ENCODE measurements around the gene GLIS1. TPM values are rescaled to one million over a fixed set of nuclear protein-coding genes. Genes with fewer than 3 reads are reported as not detected.
A peak's percentile ranks its signal among the peaks of the same experiment; 100 is the strongest.

Gene GLIS1
- total RNA-seq, 1 donor from 2014 or later = 1.6 TPM

- Mint-ChIP-seq H3K9me3 (peaks cover 6% of the 10 kb centered on the region), H3K36me3 (no peaks in the 10 kb centered on the region), H3K27ac (peak overlapping the region; percentile 52), H3K4me3 (no peak overlapping the region), H3K27me3 (ENCODE audit: low read depth) (no peaks in the 10 kb centered on the region), H3K4me1 (peaks cover 13% of the 10 kb centered on the region)
- TF ChIP-seq CTCF (IDR thresholded peaks at IDR 0.05; ENCODE audit: unreplicated experiment) = no peak
- no peak for DNase-seq (ENCODE audit: low spot score in 2 of 2, unreplicated experiment in 2 of 2)
Observed at GRCh38 chr1:53697721-53698383, 41.1 kb downstream of the GLIS1 start.

GRCh38 chr1:53696990-53697389 is 42.0 kb downstream of the GLIS1 start:
- peaks cover 6% of the 10 kb centered on the region for H3K9me3 Mint-ChIP-seq
- no peak overlapping the region for H3K27ac Mint-ChIP-seq
- no peak for TF ChIP-seq CTCF (IDR thresholded peaks at IDR 0.05; ENCODE audit: unreplicated experiment)
- no peaks in the 10 kb centered on the region for H3K36me3 Mint-ChIP-seq
- H3K27me3 Mint-ChIP-seq (ENCODE audit: low read depth) = peaks cover 2% of the 10 kb centered on the region
- H3K4me1 Mint-ChIP-seq = peaks cover 9% of the 10 kb centered on the region
- H3K4me3 Mint-ChIP-seq = no peak overlapping the region
- DNase-seq (ENCODE audit: low spot score in 2 of 2, unreplicated experiment in 2 of 2) = no peak

DNA sequence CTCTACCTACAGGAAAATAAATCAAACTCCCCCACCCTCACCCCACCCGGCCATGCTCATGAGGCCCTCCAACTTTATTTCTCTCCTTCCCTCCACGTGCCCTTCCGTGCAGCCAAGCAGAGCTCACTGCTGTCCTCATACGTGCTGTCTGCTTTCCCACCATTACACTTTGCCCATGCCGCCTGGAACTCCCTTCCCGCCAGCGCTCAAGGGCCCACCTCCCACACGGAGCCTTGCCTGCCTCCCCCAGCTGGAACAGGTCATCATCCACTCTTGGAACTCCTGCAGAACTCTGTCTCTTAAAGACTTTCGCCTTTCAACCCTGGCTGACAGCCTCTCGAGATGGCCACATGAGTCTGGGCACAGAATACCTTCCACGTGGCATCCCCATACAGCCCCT is 42.4 kb downstream of the GLIS1 start:
- Mint-ChIP-seq H3K4me3 (no peak overlapping the region), H3K27ac (no peak overlapping the region), H3K27me3 (ENCODE audit: low read depth) (peaks cover 7% of the 10 kb centered on the region), H3K9me3 (peaks cover 6% of the 10 kb centered on the region), H3K36me3 (no peaks in the 10 kb centered on the region), H3K4me1 (peaks cover 9% of the 10 kb centered on the region)
- TF ChIP-seq CTCF (IDR thresholded peaks at IDR 0.05; ENCODE audit: unreplicated experiment) = no peak
- DNase-seq (ENCODE audit: low spot score in 2 of 2, unreplicated experiment in 2 of 2) = no peak

DNA sequence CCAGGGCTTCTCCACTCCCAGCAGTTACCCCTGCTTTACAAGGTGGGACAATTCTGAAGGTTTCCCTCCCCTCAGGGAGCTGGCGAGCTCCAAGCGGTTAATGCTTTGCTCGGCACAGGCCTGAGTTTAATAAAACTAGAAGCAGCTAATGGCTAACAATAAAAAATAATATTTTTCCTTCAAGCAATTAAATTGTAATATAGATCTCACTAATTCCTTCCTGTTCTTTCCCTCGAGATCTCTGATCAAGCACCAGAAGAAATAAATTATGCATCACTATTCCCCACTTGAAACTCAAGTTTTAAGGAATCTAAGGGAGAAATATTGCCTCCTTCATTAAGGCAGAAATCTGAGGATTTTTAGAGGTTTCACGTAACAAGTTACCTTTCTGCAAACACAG is 42.9 kb downstream of the GLIS1 start:
- no peak for TF ChIP-seq CTCF (IDR thresholded peaks at IDR 0.05; ENCODE audit: unreplicated experiment)
- Mint-ChIP-seq H3K9me3 (peaks cover 6% of the 10 kb centered on the region), H3K4me1 (peaks cover 9% of the 10 kb centered on the region), H3K27me3 (ENCODE audit: low read depth) (peaks cover 9% of the 10 kb centered on the region), H3K4me3 (no peak overlapping the region), H3K27ac (no peak overlapping the region), H3K36me3 (no peaks in the 10 kb centered on the region)
- no peak for DNase-seq (ENCODE audit: low spot score in 2 of 2, unreplicated experiment in 2 of 2)

DNA sequence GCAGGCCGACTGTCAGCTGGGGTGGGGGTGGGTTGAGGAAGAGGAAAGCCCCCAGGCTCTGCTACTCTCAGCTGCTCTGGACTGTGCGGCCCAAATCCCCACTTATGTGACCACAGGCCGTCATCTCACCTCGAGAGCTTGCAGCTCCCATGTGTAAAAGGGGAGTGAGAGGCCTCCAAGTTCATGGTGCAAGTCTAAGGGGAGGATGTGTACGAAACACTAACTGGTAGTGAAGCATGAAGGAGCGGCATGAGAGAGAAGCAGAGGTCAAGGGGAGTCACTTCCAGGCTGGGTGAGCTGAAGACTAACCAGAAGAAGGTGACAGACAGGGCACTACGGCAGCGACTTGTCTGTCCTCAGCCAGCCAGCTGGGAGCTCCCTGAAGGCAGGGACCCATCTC is 43.8 kb downstream of the GLIS1 start:
- Mint-ChIP-seq H3K36me3 (no peaks in the 10 kb centered on the region), H3K27ac (no peak overlapping the region), H3K27me3 (ENCODE audit: low read depth) (peaks cover 12% of the 10 kb centered on the region), H3K4me1 (peaks cover 9% of the 10 kb centered on the region), H3K4me3 (no peak overlapping the region), H3K9me3 (no peaks in the 10 kb centered on the region)
- DNase-seq (ENCODE audit: low spot score in 2 of 2, unreplicated experiment in 2 of 2) = no peak
- no peak for TF ChIP-seq CTCF (IDR thresholded peaks at IDR 0.05; ENCODE audit: unreplicated experiment)

GRCh38 chr1:53694718-53695091 is 44.3 kb downstream of the GLIS1 start:
- no peak overlapping the region for H3K4me3 Mint-ChIP-seq
- peaks cover 9% of the 10 kb centered on the region for H3K4me1 Mint-ChIP-seq
- H3K27ac Mint-ChIP-seq = no peak overlapping the region
- no peak for DNase-seq (ENCODE audit: low spot score in 2 of 2, unreplicated experiment in 2 of 2)
- peaks cover 15% of the 10 kb centered on the region for H3K27me3 Mint-ChIP-seq (ENCODE audit: low read depth)
- no peak for TF ChIP-seq CTCF (IDR thresholded peaks at IDR 0.05; ENCODE audit: unreplicated experiment)
- no peaks in the 10 kb centered on the region for H3K36me3 Mint-ChIP-seq
- no peaks in the 10 kb centered on the region for H3K9me3 Mint-ChIP-seq

Measured in mesothelial cell of epicardium (in vitro differentiated cells).